Endothelial cell of hepatic sinusoid (primary cell): ENCODE data around the gene PPP2R3B.
"Not testable (repeated sequence)": the region's sequence is repeated elsewhere in the genome, so short reads cannot be mapped to it uniquely, and the experiment has no call there.

Experiments used
- in situ Hi-C: cut with HindIII; loops from 2 replicates; pipeline ENCODE4 v1.10.0; 2017; ENCODE audit warnings: low sequenced_read_pairs

PPP2R3B gene

GRCh38 chrX:410296-410695, 23.6 kb upstream of the PPP2R3B start:
- in situ Hi-C loops, result no loop called here

- in situ Hi-C loops, result no loop called here
Measured at GRCh38 chrX:405149-405548, 18.4 kb upstream of the PPP2R3B start.

GRCh38 chrX:404656-405055, 17.9 kb upstream of the PPP2R3B start:
- in situ Hi-C loops, result no loop called here

GRCh38 chrX:402857-403256, 16.1 kb upstream of the PPP2R3B start:
- in situ Hi-C loops, result no loop called here

GRCh38 chrX:400258-400657, 13.6 kb upstream of the PPP2R3B start:
- in situ Hi-C loops, result no loop called here

- in situ Hi-C loops, result no loop called here
Measured at GRCh38 chrX:397575-397974, 10.9 kb upstream of the PPP2R3B start.

GRCh38 chrX:394830-395229, 8.1 kb upstream of the PPP2R3B start:
- in situ Hi-C loops, result no loop called here

- in situ Hi-C loops, result no loop called here
Measured at GRCh38 chrX:392575-392846, 5.8 kb upstream of the PPP2R3B start.

- in situ Hi-C loops, result no loop called here
Measured at GRCh38 chrX:391717-392574, 5.2 kb upstream of the PPP2R3B start.

GRCh38 chrX:390459-390858, 3.8 kb upstream of the PPP2R3B start:
- in situ Hi-C loops, result no loop called here

GRCh38 chrX:389021-389441, 2.3 kb upstream of the PPP2R3B start:
- in situ Hi-C loops, result no loop called here

- in situ Hi-C loops, result no loop called here
Measured at GRCh38 chrX:387729-388128, 1.0 kb upstream of the PPP2R3B start.

- in situ Hi-C loops, result no loop called here
Measured at GRCh38 chrX:386239-386767, 404 bp downstream of the PPP2R3B start.

- in situ Hi-C loops, result not testable (repeated sequence)
Measured at GRCh38 chrX:385736-386135, 971 bp downstream of the PPP2R3B start.

- in situ Hi-C loops, result no loop called here
Measured at GRCh38 chrX:384861-385260, 1.8 kb downstream of the PPP2R3B start.

GRCh38 chrX:378443-378842, 8.3 kb downstream of the PPP2R3B start:
- in situ Hi-C loops, result loop anchor here (10.0 kb wide), 1 partner anchor 56 kb away; no protein-coding TSS in a partner anchor

GRCh38 chrX:376206-376605, 10.5 kb downstream of the PPP2R3B start:
- in situ Hi-C loops, result loop anchor here (10.0 kb wide), 1 partner anchor 59 kb away; no protein-coding TSS in a partner anchor

- in situ Hi-C loops, result loop anchor here (10.0 kb wide), 1 partner anchor 59 kb away; no protein-coding TSS in a partner anchor
Measured at GRCh38 chrX:375181-376036, 11.3 kb downstream of the PPP2R3B start.

GRCh38 chrX:374596-374995, 12.1 kb downstream of the PPP2R3B start:
- in situ Hi-C loops, result loop anchor here (10.0 kb wide), 1 partner anchor 60 kb away; no protein-coding TSS in a partner anchor

- in situ Hi-C loops, result loop anchor here (10.0 kb wide), 1 partner anchor 61 kb away; no protein-coding TSS in a partner anchor
Measured at GRCh38 chrX:373641-374471, 12.9 kb downstream of the PPP2R3B start.
